ENCODE results near the gene GABBR2.

DNA sequence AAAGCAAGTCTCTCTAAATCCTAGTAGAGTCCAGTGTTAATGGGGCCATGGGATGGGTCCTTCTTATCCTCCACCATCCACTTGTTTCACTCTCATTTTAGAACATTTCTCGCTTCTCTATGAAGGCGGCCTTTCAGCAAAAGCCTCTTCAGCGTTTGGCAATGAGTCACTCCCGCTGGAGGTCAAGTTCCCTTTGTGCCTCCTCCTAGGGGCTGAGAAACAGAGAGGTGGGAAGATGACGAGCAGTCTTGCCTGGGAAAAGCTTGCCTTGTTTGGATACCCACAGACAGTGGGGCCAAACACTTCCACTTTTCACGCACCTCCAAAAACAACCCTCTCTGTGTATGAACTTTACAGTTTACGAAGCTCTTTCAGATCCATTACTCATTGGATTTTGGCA is 168.8 kb downstream of the GABBR2 start:
- no peak for TF ChIP-seq GATA3 (IDR thresholded peaks at IDR 0.05; ENCODE audit: low read depth, low read length)
- no peak for TF ChIP-seq GATA2 (IDR thresholded peaks at IDR 0.05; ENCODE audit: low read depth, low read length)
